Stimulated activated CD8-positive, alpha-beta memory T cell treated with anti-CD3 and anti-CD28 coated beads, Interleukin-2, amount 100 ng/mL, for 1 hour (primary cell): ENCODE data around the gene PHLDB2.
A peak's percentile ranks its signal among the peaks of the same experiment; 100 is the strongest.

Experiments used
- DNase-seq, 2 donors: peaks; one replicate each; pipeline ENCODE4 v3.0.0-alpha.2; 2020; ENCODE audit warnings: low read depth in 2 of 2

PHLDB2 gene

GRCh38 chr3:111851511-111851954, 7.5 kb upstream of the PHLDB2 start:
- DNase-seq: no peak

- no peak for DNase-seq
Observed at GRCh38 chr3:111852540-111852939, 6.5 kb upstream of the PHLDB2 start.

GRCh38 chr3:111853068-111853467, 6.0 kb upstream of the PHLDB2 start:
- no peak for DNase-seq

- no peak for DNase-seq
Observed at GRCh38 chr3:111854990-111855389, 4.1 kb upstream of the PHLDB2 start.

GRCh38 chr3:111856501-111856900, 2.6 kb upstream of the PHLDB2 start:
- no peak for DNase-seq

GRCh38 chr3:111857474-111857873, 1.6 kb upstream of the PHLDB2 start:
- DNase-seq: no peak

DNA sequence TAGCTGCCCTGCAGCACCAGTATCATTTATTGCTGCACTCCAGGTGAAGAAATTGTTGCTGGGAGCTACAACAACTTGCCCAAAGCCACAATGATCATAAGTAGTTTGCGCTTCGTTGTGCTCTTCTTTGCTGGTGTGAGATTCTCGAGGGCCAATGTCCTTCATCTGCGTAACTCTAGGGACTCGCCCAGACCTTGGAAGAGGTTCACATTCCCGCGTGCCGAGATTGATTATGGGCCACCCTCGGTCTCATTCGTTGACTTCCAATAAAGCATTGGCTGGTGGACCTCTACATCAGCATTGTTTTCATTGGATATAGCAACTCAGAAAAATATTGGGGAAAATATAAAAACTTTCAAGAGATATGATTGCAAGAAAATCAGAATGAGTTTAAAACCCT, 423 bp upstream of the PHLDB2 start:
- DNase-seq: no peak

GRCh38 chr3:111859974-111860859, 1.2 kb downstream of the PHLDB2 start:
- DNase-seq: peak in 1 of 2 donors; percentile 25

DNA sequence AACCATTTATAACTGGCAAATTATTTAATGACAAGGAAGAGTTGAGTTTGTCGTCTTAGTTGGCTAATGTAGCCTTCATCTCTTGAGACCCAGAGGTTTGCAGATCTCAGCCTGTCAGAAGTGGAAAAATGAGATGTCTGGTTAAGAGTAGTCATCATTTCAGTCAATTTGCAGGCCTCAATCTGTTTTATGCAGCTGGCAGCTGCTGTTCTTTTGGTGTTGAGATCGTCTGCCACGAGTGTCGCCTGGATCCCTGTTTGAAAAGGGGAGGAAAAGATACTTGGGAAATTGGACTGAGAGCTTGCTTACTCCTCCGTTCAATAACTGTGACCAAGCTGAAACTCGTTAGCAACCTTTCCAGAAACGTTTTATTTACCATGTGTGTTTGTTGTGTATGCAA, 2.3 kb downstream of the PHLDB2 start:
- DNase-seq: no peak

DNA sequence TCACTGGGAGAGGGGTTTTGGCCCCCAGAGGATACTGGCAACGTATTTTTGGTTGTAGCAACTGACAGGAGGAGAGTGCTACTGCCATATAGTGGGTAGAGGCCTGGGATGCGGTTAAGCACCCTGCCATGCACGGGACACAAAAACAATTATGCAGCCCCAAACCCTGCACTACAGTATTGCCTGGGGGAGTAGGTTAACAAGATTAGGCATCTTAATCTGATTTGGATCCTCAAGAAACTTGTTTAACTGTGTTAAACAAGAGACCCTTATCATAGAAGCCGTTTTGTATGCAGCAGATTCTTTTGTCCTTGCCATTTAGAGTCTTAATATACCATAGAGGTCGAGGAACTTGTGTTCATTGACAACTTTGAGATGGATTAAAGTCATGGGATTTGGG, 3.4 kb downstream of the PHLDB2 start:
- no peak for DNase-seq

DNA sequence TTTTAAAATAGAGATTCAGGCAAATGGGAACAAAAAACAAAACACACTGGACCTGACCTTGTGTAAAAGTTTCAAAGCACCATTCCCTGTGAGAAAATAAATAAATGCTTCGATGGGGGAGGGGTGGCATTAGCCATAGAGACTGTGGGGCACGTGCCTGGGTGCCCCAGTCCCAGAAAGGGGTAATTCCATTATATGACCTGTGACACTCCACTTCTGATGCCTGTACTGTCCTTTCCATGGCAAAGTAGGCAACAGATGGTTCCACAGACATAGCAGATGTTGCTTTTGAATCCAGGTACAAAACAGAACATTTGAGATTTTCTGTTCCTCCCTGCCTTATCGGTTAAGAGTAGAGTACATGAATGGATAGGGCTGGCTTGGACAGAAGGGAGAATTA, 3.9 kb downstream of the PHLDB2 start:
- no peak for DNase-seq

- no peak for DNase-seq
Observed at GRCh38 chr3:111863942-111864694, 5.1 kb downstream of the PHLDB2 start.

- DNase-seq: no peak
Observed at GRCh38 chr3:111864821-111865656, 6.0 kb downstream of the PHLDB2 start.

- no peak for DNase-seq
Observed at GRCh38 chr3:111867889-111868426, 8.9 kb downstream of the PHLDB2 start.

DNA sequence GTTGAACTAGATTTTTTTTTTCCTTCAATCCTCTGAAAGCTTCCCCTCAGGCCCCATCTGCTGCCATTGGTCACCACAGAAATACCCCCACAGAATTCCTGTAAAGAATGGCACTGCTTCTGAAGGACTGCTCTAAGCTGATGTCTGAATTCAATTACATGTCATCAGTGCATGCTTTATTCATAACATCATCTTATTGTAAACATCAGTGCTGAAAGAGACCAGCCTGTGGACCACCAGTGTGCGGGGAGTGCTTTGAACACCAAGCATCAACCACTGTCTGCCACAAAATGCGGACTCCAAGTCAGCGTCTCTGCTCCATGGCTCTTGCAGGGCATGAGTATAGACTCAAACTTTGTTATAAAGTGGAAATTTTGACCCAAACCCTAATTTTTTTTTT, 11.6 kb downstream of the PHLDB2 start:
- DNase-seq: no peak

GRCh38 chr3:111871809-111872623, 13.0 kb downstream of the PHLDB2 start:
- no peak for DNase-seq

DNA sequence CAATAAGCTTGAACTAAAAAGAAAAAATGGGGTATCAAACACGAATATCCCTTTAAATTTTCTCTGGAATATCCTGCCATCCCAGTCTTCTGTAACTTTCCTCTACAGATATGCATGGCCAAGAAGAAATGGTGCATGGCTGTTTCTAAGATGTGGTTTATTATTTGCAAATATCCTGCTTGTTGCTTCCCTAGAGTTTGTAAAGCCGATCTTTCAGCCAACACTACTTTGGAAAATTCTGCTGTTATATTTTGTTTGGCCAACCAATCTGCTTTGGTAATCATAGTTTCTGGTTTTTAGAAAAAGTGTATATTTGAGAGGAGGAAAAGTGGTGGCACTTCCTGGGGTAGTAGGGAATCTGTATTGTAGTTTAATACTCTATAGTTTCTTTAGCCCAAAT, 13.9 kb downstream of the PHLDB2 start:
- DNase-seq: no peak

DNA sequence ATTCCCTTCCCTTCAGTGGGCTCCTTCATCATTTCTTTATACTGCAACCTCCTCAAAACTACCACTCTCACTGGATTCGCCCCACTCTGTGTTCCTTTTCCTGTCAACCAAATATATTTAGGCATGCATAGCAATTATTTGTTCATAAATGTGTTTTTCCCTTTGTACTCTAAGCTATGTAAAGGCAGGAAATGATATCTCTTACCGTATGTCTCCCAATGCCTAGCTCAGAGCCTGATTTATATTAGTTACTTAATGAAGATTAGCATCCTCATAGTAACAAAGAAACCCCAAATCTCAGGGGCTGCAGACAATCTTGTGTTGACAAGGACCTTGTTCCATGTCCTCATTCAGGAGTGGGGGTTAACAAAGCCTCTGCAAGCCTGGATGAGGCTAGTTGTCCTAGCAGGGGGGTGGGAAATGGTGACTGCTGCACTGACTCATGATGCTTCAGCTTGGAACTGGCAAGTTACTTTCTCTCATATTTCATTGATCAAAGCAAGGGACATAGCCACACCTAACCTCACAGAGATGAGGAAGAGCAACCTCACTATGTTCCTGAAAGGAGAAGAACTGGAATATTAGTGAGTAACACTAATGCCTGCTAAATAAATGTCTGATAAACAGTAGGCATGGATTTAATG, 15.2 kb downstream of the PHLDB2 start:
- no peak for DNase-seq

DNA sequence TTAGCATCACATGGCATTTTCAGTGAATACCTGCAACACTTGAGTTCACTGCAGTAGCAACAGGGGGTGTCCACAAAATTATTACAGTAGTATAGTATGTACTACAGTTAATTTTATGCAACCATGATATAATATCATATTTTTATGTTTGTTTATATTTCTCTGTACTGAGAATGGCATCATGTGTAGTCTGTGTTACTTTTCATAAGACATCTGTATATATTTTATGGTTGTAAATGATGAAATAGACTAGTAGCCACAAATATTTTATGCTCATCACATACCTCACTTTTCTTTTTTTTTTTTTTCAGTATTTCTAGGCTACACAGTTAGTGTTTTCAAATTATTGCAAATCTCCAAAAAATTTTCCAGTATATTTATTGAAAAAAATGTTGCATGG, 22.4 kb downstream of the PHLDB2 start:
- DNase-seq: no peak

- DNase-seq: no peak
Observed at GRCh38 chr3:111882194-111882593, 23.1 kb downstream of the PHLDB2 start.
